ENCODE measurements around the gene FSD1L.

FSD1L gene

DNA sequence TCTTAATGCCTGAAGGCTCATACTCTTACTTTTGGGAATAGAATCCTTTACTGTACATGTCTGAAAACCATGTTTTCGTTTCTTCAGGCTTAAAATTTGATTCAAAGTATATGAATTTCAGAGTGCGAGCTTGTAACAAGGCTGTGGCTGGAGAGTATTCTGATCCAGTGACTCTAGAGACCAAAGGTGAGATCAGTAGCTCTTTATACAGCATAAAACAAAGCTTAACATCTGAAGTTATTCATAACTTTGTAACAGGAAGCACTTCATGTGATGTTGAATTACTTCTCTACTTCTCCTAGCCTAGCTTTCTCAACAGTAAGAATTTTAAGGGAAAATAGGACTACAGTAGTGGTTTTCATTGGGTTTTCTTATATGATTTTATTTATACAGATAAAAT, 60.7 kb downstream of the FSD1L start:
- H3K27me3 ChIP-seq (replicated peaks; ENCODE audit: insufficient read depth, low read length): no peaks in the 10 kb centered on the region
- no peaks in the 10 kb centered on the region for H3K36me3 ChIP-seq (replicated peaks; ENCODE audit: insufficient read depth, low read length)
- no peak overlapping the region for H3K4me2 ChIP-seq (ENCODE audit: low read depth, low read length)
- no peak overlapping the region for H3K9ac ChIP-seq (ENCODE audit: low read length)
- no peaks in the 10 kb centered on the region for H3K79me2 ChIP-seq (ENCODE audit: low read length)
- no peak overlapping the region for H3K27ac ChIP-seq (ENCODE audit: low read length)
- TF ChIP-seq EZH2phosphoT487 (IDR thresholded peaks at IDR 0.05; ENCODE audit: low read length) (no peak), EZH2 (optimal IDR thresholded peaks at IDR 0.05; ENCODE audit: low read depth, low read length) (no peak)
- TF ChIP-seq, protein P1, sequence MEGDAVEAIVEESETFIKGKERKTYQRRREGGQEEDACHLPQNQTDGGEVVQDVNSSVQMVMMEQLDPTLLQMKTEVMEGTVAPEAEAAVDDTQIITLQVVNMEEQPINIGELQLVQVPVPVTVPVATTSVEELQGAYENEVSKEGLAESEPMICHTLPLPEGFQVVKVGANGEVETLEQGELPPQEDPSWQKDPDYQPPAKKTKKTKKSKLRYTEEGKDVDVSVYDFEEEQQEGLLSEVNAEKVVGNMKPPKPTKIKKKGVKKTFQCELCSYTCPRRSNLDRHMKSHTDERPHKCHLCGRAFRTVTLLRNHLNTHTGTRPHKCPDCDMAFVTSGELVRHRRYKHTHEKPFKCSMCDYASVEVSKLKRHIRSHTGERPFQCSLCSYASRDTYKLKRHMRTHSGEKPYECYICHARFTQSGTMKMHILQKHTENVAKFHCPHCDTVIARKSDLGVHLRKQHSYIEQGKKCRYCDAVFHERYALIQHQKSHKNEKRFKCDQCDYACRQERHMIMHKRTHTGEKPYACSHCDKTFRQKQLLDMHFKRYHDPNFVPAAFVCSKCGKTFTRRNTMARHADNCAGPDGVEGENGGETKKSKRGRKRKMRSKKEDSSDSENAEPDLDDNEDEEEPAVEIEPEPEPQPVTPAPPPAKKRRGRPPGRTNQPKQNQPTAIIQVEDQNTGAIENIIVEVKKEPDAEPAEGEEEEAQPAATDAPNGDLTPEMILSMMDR (IDR thresholded peaks at IDR 0.05; ENCODE audit: low read length): no peak
- no peak overlapping the region for H2AFZ ChIP-seq (ENCODE audit: low read length)
- no peaks in the 10 kb centered on the region for H3K9me3 ChIP-seq (replicated peaks; ENCODE audit: insufficient read depth, low read length)
- H4K20me1 ChIP-seq (ENCODE audit: insufficient read depth, low read length): no peaks in the 10 kb centered on the region
- DNase-seq: no peak
- H3F3A ChIP-seq (ENCODE audit: insufficient read depth, low read length): no peaks in the 10 kb centered on the region
- H3K4me3 ChIP-seq (ENCODE audit: low read length): no peak overlapping the region
- peaks cover 10% of the 10 kb centered on the region for H3K4me1 ChIP-seq (ENCODE audit: low read length)
- H3K9me2 ChIP-seq (replicated peaks; ENCODE audit: insufficient read depth, low read length): no peaks in the 10 kb centered on the region

DNA sequence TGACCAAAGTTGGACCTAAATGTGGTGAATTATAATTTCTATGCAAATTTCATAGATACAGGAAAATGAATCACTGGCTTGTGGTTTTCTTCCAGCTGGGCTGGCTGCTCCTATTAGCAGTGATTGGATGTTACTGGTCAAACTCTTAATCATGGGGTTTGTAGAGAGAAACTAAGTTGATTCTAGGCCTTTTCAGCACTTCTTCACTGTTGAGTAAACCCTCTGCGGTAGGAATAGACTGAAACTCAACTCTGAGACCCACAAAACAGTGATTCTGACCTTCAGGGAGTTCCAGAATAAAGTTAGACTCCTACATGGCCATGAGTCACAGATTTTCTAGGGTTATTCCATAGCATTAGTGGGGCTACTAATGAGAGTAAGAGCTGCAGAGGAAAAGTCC, 62.2 kb downstream of the FSD1L start:
- H3K36me3 ChIP-seq (replicated peaks; ENCODE audit: insufficient read depth, low read length): no peaks in the 10 kb centered on the region
- H2AFZ ChIP-seq (ENCODE audit: low read length): no peak overlapping the region
- H3K4me2 ChIP-seq (ENCODE audit: low read depth, low read length): no peak overlapping the region
- TF ChIP-seq, protein P1 (IDR thresholded peaks at IDR 0.05; ENCODE audit: low read length): no peak
- no peaks in the 10 kb centered on the region for H4K20me1 ChIP-seq (ENCODE audit: insufficient read depth, low read length)
- H3K4me3 ChIP-seq (ENCODE audit: low read length): no peak overlapping the region
- H3K27ac ChIP-seq (ENCODE audit: low read length): no peak overlapping the region
- no peaks in the 10 kb centered on the region for H3K9me2 ChIP-seq (replicated peaks; ENCODE audit: insufficient read depth, low read length)
- no peaks in the 10 kb centered on the region for H3K79me2 ChIP-seq (ENCODE audit: low read length)
- no peaks in the 10 kb centered on the region for H3K27me3 ChIP-seq (replicated peaks; ENCODE audit: insufficient read depth, low read length)
- no peaks in the 10 kb centered on the region for H3F3A ChIP-seq (ENCODE audit: insufficient read depth, low read length)
- H3K4me1 ChIP-seq (ENCODE audit: low read length): no peaks in the 10 kb centered on the region
- H3K9ac ChIP-seq (ENCODE audit: low read length): no peak overlapping the region
- no peak for DNase-seq
- no peaks in the 10 kb centered on the region for H3K9me3 ChIP-seq (replicated peaks; ENCODE audit: insufficient read depth, low read length)

DNA sequence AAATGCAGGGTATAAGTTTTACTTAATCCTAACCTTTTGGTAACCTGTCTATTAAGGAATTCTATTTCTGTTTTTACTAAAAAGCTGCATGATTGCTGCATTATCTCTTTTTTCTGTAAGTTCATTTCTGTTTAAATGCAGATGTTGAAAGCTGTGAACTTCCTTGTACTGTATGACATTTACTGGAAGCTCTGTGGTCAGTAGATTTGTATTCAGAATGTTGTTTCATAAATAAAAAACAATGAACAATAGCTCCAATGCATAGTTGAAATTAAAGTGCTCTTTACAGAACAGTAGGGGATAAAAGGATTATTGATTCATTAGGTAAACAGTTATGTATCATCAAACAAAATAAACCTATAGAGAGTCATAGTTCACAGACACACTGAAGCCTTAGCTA, 63.6 kb downstream of the FSD1L start:
- no peak for DNase-seq
- Histone ChIP-seq H3K4me1 (ENCODE audit: low read length) (no peaks in the 10 kb centered on the region), H3K36me3 (replicated peaks; ENCODE audit: insufficient read depth, low read length) (no peaks in the 10 kb centered on the region)

More for the DNA sequence above, 63.6 kb downstream of the FSD1L start:
- Histone ChIP-seq H3F3A (ENCODE audit: insufficient read depth, low read length) (no peaks in the 10 kb centered on the region), H3K27me3 (replicated peaks; ENCODE audit: insufficient read depth, low read length) (no peaks in the 10 kb centered on the region), H3K9me2 (replicated peaks; ENCODE audit: insufficient read depth, low read length) (no peaks in the 10 kb centered on the region), H3K27ac (ENCODE audit: low read length) (no peak overlapping the region), H4K20me1 (ENCODE audit: insufficient read depth, low read length) (no peaks in the 10 kb centered on the region), H3K79me2 (ENCODE audit: low read length) (no peaks in the 10 kb centered on the region), H3K9me3 (replicated peaks; ENCODE audit: insufficient read depth, low read length) (no peaks in the 10 kb centered on the region), H3K4me3 (ENCODE audit: low read length) (no peak overlapping the region), H3K4me2 (ENCODE audit: low read depth, low read length) (no peak overlapping the region), H2AFZ (ENCODE audit: low read length) (no peak overlapping the region), H3K9ac (ENCODE audit: low read length) (no peak overlapping the region)
- TF ChIP-seq, protein P1 (IDR thresholded peaks at IDR 0.05; ENCODE audit: low read length): no peak
- no peak for TF ChIP-seq EZH2phosphoT487 (IDR thresholded peaks at IDR 0.05; ENCODE audit: low read length)
- TF ChIP-seq EZH2 (optimal IDR thresholded peaks at IDR 0.05; ENCODE audit: low read depth, low read length): no peak
